Keratinocyte (primary cell): ENCODE data around the gene MFNG. TPM values are rescaled to one million over a fixed set of nuclear protein-coding genes. Genes with fewer than 3 reads are reported as not detected.

Experiments used
- DNase-seq: peaks from one replicate; pipeline ENCODE4 v3.0.0-alpha.2; 2011; ENCODE audit warnings: low read depth, missing footprints, low spot score
- FAIRE-seq: peaks from 2 replicates; lab custom pipeline; 2011; peaks lifted over from hg19 to GRCh38; lab: Jason Lieb, UNC
- H2AFZ ChIP-seq: 2 replicates; pipeline ENCODE4 v1.6.0; 2012; ENCODE audit warnings: low read length, control low read depth, inconsistent platforms; ENCODE audit not compliant: control insufficient read depth
- H3K27ac ChIP-seq: 2 replicates; pipeline ENCODE4 v1.5.1; 2011; ENCODE audit warnings: low read length; ENCODE audit not compliant: control insufficient read depth, insufficient read depth
- H3K27me3 ChIP-seq: 3 replicates; pipeline ENCODE4 v1.6.0; 2011; ENCODE audit warnings: low read length; ENCODE audit not compliant: control insufficient read depth, insufficient read depth; ENCODE audit errors: extremely low read depth
- H3K36me3 ChIP-seq, 2 experiments: 2 replicates in 1 of 2; 3 replicates in 1 of 2; pipeline ENCODE4 v1.5.1; 2011; ENCODE audit warnings: low read length in 2 of 2, mild to moderate bottlenecking in 1 of 2; ENCODE audit not compliant: control insufficient read depth in 2 of 2, insufficient read depth in 2 of 2; ENCODE audit errors: extremely low read depth in 1 of 2
- H3K4me1 ChIP-seq: 3 replicates; pipeline ENCODE4 v1.5.1; 2011; ENCODE audit warnings: low read length; ENCODE audit not compliant: control insufficient read depth, insufficient read depth; ENCODE audit errors: extremely low read depth
- H3K4me2 ChIP-seq: 3 replicates; pipeline ENCODE4 v1.6.0; 2011; ENCODE audit warnings: low read depth, low read length; ENCODE audit not compliant: control insufficient read depth, insufficient read depth; ENCODE audit errors: extremely low read depth
- H3K4me3 ChIP-seq, 3 experiments: fragments of 200-600 bp in 1 of 3; sonication (generic) in 1 of 3; 2 replicates in 2 of 3; 3 replicates in 1 of 3; pipeline ENCODE4 v1.5.1; 2011 to 2016; ENCODE audit warnings: low read length in 3 of 3, mild to moderate bottlenecking in 3 of 3, control low read depth in 2 of 3, inconsistent platforms in 1 of 3, low read depth in 1 of 3, mixed read lengths in 1 of 3, mixed run types in 1 of 3, moderate library complexity in 1 of 3; ENCODE audit not compliant: control insufficient read depth in 2 of 3, insufficient read depth in 2 of 3; ENCODE audit errors: extremely low read depth in 1 of 3
- H3K79me2 ChIP-seq: 2 replicates; pipeline ENCODE4 v1.6.0; 2012; ENCODE audit warnings: low read length; ENCODE audit not compliant: control insufficient read depth, insufficient read depth
- H3K9ac ChIP-seq: 3 replicates; pipeline ENCODE4 v1.6.0; 2011; ENCODE audit warnings: low read length; ENCODE audit not compliant: control insufficient read depth, insufficient read depth; ENCODE audit errors: extremely low read depth
- H3K9me1 ChIP-seq: 3 replicates; pipeline ENCODE4 v1.6.0; 2011; ENCODE audit warnings: low read length; ENCODE audit not compliant: control insufficient read depth, insufficient read depth; ENCODE audit errors: extremely low read depth
- H3K9me3 ChIP-seq: 2 replicates; pipeline ENCODE4 v1.5.1; 2012; ENCODE audit warnings: low read depth, low read length; ENCODE audit not compliant: control insufficient read depth
- H4K20me1 ChIP-seq: 3 replicates; pipeline ENCODE4 v1.6.0; 2011; ENCODE audit warnings: low read length; ENCODE audit not compliant: control insufficient read depth, insufficient read depth; ENCODE audit errors: extremely low read depth
- EZH2 ChIP-seq: IDR thresholded peaks from one replicate; pipeline ENCODE4 v1.6.1; 2012; ENCODE audit warnings: inconsistent platforms, mild to moderate bottlenecking, low read length, moderate library complexity
- dilution Hi-C: fragments of 300-500 bp; cut with MboI; formaldehyde crosslinking; loops from one replicate; pipeline ENCODE4 v1.7.0; 2020; ENCODE audit warnings: low sequenced_read_pairs; ENCODE audit not compliant: extremely low pct_ligation_motif_present
- polyA plus RNA-seq, 5 experiments: library from polyadenylated mRNA; depleted of rRNA in 3 of 5; stranded (reverse) in 3 of 5; stranded (forward) in 1 of 5; unstranded in 1 of 5; fragments of >200 nt; gene quantifications; 1 replicate in 1 of 5; 2 replicates in 3 of 5; 3 replicates in 1 of 5; pipeline versions ENCODE4 v1.2.1 to v1.2.3, GENCODE V29; 2011 to 2012; ENCODE audit warnings: missing spikeins in 2 of 5, low read depth in 1 of 5, low replicate concordance in 1 of 5
- TF ChIP-seq, protein P1 (sequence below), 3 experiments: IDR thresholded peaks in 1 of 3; conservative IDR thresholded peaks in 1 of 3; optimal IDR thresholded peaks in 1 of 3; 2 replicates in 2 of 3; 3 replicates in 1 of 3; pipeline versions ENCODE3 to v1.5.1; 2011; ENCODE audit warnings: low read length in 3 of 3, mild to moderate bottlenecking in 3 of 3, moderate library complexity in 2 of 3, control low read depth in 1 of 3, inconsistent platforms in 1 of 3; ENCODE audit not compliant: insufficient read depth in 2 of 3; ENCODE audit errors: extremely low read depth in 1 of 3

Gene MFNG
- polyA plus RNA-seq, 1 donor (not counting 4 experiments of a cell fraction or from before 2014, with no cell fraction given): 5.9 TPM

DNA sequence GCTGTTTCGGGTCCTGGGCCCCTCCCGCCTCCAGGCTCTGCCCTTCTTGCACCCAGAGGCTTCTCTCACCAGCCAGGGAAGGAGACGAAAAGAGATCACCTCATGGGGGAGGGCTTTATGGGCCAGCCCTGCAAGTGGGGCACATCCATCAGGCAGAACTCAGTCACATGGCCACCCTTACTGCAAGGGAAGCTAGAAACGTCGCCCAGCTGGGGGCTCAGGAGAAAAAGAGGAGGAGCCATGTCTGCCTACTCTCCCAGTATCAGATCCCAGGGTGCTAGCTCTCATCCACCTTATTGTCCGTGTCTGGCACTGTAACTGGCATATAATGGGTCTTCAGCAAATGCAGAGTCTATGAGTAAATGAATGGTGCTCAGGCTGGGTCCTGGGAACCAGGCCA lies 24.2 kb downstream of the MFNG start:
- no peak for FAIRE-seq
- dilution Hi-C loops: no loop called here

GRCh38 chr22:37460684-37461083 lies 25.5 kb downstream of the MFNG start:
- H4K20me1 ChIP-seq: no peaks in the 10 kb centered on the region
- no peak overlapping the region for H3K9ac ChIP-seq
- no peak overlapping the region for H3K4me3 ChIP-seq
- no peak for FAIRE-seq
- no peak for DNase-seq
- H3K27ac ChIP-seq: no peak overlapping the region
- peaks cover 7% of the 10 kb centered on the region for H3K4me1 ChIP-seq
- peaks cover 0 to 2% of the 10 kb centered on the region in 2 experiments for H3K36me3 ChIP-seq
- no peaks in the 10 kb centered on the region for H3K9me1 ChIP-seq
- H2AFZ ChIP-seq: no peak overlapping the region
- dilution Hi-C loops: no loop called here
- no peaks in the 10 kb centered on the region for H3K9me3 ChIP-seq
- H3K27me3 ChIP-seq: no peaks in the 10 kb centered on the region
- no peaks in the 10 kb centered on the region for H3K79me2 ChIP-seq
- no peak for TF ChIP-seq EZH2
- TF ChIP-seq, protein P1, sequence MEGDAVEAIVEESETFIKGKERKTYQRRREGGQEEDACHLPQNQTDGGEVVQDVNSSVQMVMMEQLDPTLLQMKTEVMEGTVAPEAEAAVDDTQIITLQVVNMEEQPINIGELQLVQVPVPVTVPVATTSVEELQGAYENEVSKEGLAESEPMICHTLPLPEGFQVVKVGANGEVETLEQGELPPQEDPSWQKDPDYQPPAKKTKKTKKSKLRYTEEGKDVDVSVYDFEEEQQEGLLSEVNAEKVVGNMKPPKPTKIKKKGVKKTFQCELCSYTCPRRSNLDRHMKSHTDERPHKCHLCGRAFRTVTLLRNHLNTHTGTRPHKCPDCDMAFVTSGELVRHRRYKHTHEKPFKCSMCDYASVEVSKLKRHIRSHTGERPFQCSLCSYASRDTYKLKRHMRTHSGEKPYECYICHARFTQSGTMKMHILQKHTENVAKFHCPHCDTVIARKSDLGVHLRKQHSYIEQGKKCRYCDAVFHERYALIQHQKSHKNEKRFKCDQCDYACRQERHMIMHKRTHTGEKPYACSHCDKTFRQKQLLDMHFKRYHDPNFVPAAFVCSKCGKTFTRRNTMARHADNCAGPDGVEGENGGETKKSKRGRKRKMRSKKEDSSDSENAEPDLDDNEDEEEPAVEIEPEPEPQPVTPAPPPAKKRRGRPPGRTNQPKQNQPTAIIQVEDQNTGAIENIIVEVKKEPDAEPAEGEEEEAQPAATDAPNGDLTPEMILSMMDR (optimal IDR thresholded peaks at IDR 0.05 in 1 of 3, IDR thresholded peaks at IDR 0.05 in 1 of 3, conservative IDR thresholded peaks at IDR 0.05 in 1 of 3; ENCODE audit: extremely low read depth in 1 of 3, insufficient read depth in 2 of 3, low read length in 3 of 3): no peak
- H3K4me2 ChIP-seq: no peak overlapping the region

More for the DNA sequence above, 24.2 kb downstream of the MFNG start:
- Histone ChIP-seq H3K36me3 (peaks cover 0 to 6% of the 10 kb centered on the region in 2 experiments), H2AFZ (no peak overlapping the region), H3K4me3 (no peak overlapping the region), H3K9ac (no peak overlapping the region), H3K4me2 (no peak overlapping the region), H3K79me2 (no peaks in the 10 kb centered on the region), H3K27ac (no peak overlapping the region), H3K9me1 (no peaks in the 10 kb centered on the region), H3K9me3 (no peaks in the 10 kb centered on the region), H4K20me1 (no peaks in the 10 kb centered on the region), H3K27me3 (no peaks in the 10 kb centered on the region), H3K4me1 (no peaks in the 10 kb centered on the region)
- DNase-seq: no peak
- TF ChIP-seq EZH2: no peak

DNA sequence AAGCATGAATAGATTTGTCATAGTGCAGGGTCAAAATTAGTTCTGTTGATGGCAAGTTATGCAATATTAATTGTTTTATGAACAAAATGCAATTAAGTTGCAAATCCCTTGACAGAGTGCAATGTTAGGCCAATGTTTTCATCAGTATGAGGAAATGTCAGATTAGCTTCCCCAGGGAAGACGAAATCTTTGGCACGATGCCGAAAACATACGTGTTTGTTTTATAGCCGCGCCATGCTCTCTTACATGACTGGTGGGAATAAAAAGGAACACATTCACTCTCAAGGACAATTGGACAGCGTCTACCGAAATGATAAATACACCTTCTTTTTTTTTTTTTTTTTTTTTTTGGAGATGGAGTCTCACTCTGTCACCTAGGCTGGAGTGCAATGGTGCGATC lies 27.0 kb downstream of the MFNG start:
- Histone ChIP-seq H3K4me2 (no peak overlapping the region), H4K20me1 (no peaks in the 10 kb centered on the region), H3K27me3 (no peaks in the 10 kb centered on the region), H3K79me2 (no peaks in the 10 kb centered on the region), H3K36me3 (no peaks in the 10 kb centered on the region), H3K9ac (no peak overlapping the region), H2AFZ (no peak overlapping the region), H3K27ac (no peak overlapping the region), H3K4me1 (peaks cover 18% of the 10 kb centered on the region), H3K9me1 (no peaks in the 10 kb centered on the region), H3K4me3 (no peak overlapping the region), H3K9me3 (no peaks in the 10 kb centered on the region)
- dilution Hi-C loops: no loop called here
- no peak for FAIRE-seq
- TF ChIP-seq EZH2: no peak
- TF ChIP-seq, protein P1 (optimal IDR thresholded peaks at IDR 0.05 in 1 of 3, IDR thresholded peaks at IDR 0.05 in 1 of 3, conservative IDR thresholded peaks at IDR 0.05 in 1 of 3; ENCODE audit: extremely low read depth in 1 of 3, insufficient read depth in 2 of 3, low read length in 3 of 3): no peak
- DNase-seq: no peak
